Measurements from ENCODE around the gene CRYGC.

GRCh38 chr2:208156439-208156838, 26.8 kb upstream of the CRYGC start:
- TF ChIP-seq EZH2 (IDR thresholded peaks at IDR 0.05; ENCODE audit: borderline replicate concordance): no peak
- TF ChIP-seq CTCF (IDR thresholded peaks at IDR 0.05; ENCODE audit: poor library complexity): no peak
- no peak for TF ChIP-seq EZH2phosphoT487 (IDR thresholded peaks at IDR 0.05; ENCODE audit: low read depth, severe bottlenecking, unreplicated experiment)
